Liver (tissue), 9 donors: ENCODE measurements around the gene SLC24A4. TPM values are rescaled to one million over a fixed set of nuclear protein-coding genes. Genes with fewer than 3 reads are reported as not detected.

ENCODE experiments used
- DNase-seq: peaks from one replicate; pipeline ENCODE4 v3.0.0-alpha.2; 2017; ENCODE audit warnings: low spot score
- H3K27ac ChIP-seq, 2 donors: one replicate each; pipeline ENCODE4 v1.7.0; 2013; ENCODE audit warnings: inconsistent platforms in 2 of 2, low read length in 2 of 2, control low read depth in 1 of 2, low read depth in 1 of 2, mild to moderate bottlenecking in 1 of 2
- H3K27me3 ChIP-seq, 4 donors: one replicate each; pipeline versions ENCODE4 v1.6.1 to v1.7.0; 2013; ENCODE audit warnings: low read length in 3 of 4, inconsistent platforms in 1 of 4, mild to moderate bottlenecking in 1 of 4, moderate library complexity in 1 of 4; ENCODE audit not compliant: control insufficient read depth in 4 of 4, insufficient read depth in 4 of 4
- H3K36me3 ChIP-seq, 4 donors: one replicate each; pipeline versions ENCODE4 v1.6.1 to v1.7.0; 2013; ENCODE audit warnings: low read length in 3 of 4, mild to moderate bottlenecking in 3 of 4, low read depth in 1 of 4, moderate library complexity in 1 of 4; ENCODE audit not compliant: control insufficient read depth in 4 of 4, insufficient read depth in 3 of 4
- H3K4me1 ChIP-seq, 4 donors: one replicate each; pipeline versions ENCODE4 v1.6.1 to v1.7.0; 2013; ENCODE audit warnings: low read length in 3 of 4, mild to moderate bottlenecking in 3 of 4, moderate library complexity in 1 of 4; ENCODE audit not compliant: control insufficient read depth in 4 of 4, insufficient read depth in 4 of 4
- H3K4me3 ChIP-seq, 3 donors: one replicate each; pipeline versions ENCODE4 v1.6.1 to v1.7.0; 2013; ENCODE audit warnings: low read length in 3 of 3, control low read depth in 1 of 3, low read depth in 1 of 3, mild to moderate bottlenecking in 1 of 3
- H3K9ac ChIP-seq, 2 donors: one replicate each; pipeline ENCODE4 v1.7.0; 2013; ENCODE audit warnings: low read length in 2 of 2, mild to moderate bottlenecking in 2 of 2, moderate library complexity in 2 of 2, control low read depth in 1 of 2, low read depth in 1 of 2
- H3K9me3 ChIP-seq, 4 donors: one replicate each; pipeline versions ENCODE4 v1.6.1 to v1.7.0; 2013; ENCODE audit warnings: low read length in 3 of 4; ENCODE audit not compliant: control insufficient read depth in 4 of 4
- ATF3 ChIP-seq: IDR thresholded peaks from 2 replicates; pipeline ENCODE4 v1.6.1; 2016; ENCODE audit warnings: antibody characterized with exemption
- CTCF ChIP-seq: fragments of 150-350 bp; IDR thresholded peaks from 2 replicates; pipeline ENCODE4 v1.5.1; 2017; ENCODE audit warnings: improper control_type of control experiment, low read depth, low read length; ENCODE audit not compliant: missing input control
- EGR1 ChIP-seq, 2 donors: IDR thresholded peaks; 2 replicates each; pipeline ENCODE4 v1.6.1; 2016 to 2018; ENCODE audit warnings: antibody characterized with exemption in 2 of 2, low read depth in 2 of 2
- FOXA1 ChIP-seq: IDR thresholded peaks from 2 replicates; pipeline ENCODE4 v1.6.1; 2016; ENCODE audit warnings: antibody characterized with exemption
- FOXA2 ChIP-seq: IDR thresholded peaks from 2 replicates; pipeline ENCODE4 v1.6.1; 2016; ENCODE audit warnings: antibody characterized with exemption
- GABPA ChIP-seq, 2 donors: IDR thresholded peaks in 1 of 2; conservative IDR thresholded peaks in 1 of 2; 2 replicates each; pipeline ENCODE4 v1.6.1; 2016; ENCODE audit warnings: antibody characterized with exemption in 2 of 2, mild to moderate bottlenecking in 1 of 2, moderate library complexity in 1 of 2
- HNF4A ChIP-seq, 2 donors: conservative IDR thresholded peaks; 2 replicates each; pipeline ENCODE4 v1.6.1; 2016; ENCODE audit warnings: antibody characterized with exemption in 2 of 2, mild to moderate bottlenecking in 2 of 2
- HNF4G ChIP-seq: IDR thresholded peaks from 2 replicates; pipeline ENCODE4 v1.6.1; 2016; ENCODE audit warnings: antibody characterized with exemption
- JUND ChIP-seq, 2 donors: IDR thresholded peaks; 2 replicates each; pipeline ENCODE4 v1.6.1; 2016; ENCODE audit warnings: antibody characterized with exemption in 2 of 2
- NR2F2 ChIP-seq: IDR thresholded peaks from 2 replicates; pipeline ENCODE4 v1.6.1; 2016; ENCODE audit warnings: antibody characterized with exemption
- RAD21 ChIP-seq, 2 donors: IDR thresholded peaks; 2 replicates each; pipeline ENCODE4 v1.6.1; 2016; ENCODE audit warnings: antibody characterized with exemption in 2 of 2, mild to moderate bottlenecking in 2 of 2
- RXRA ChIP-seq, 2 donors: IDR thresholded peaks; 2 replicates each; pipeline ENCODE4 v1.6.1; 2017 to 2018; ENCODE audit warnings: antibody characterized with exemption in 2 of 2, mild to moderate bottlenecking in 1 of 2
- SP1 ChIP-seq: IDR thresholded peaks from 2 replicates; pipeline ENCODE4 v1.6.1; 2018; ENCODE audit warnings: antibody characterized with exemption, mild to moderate bottlenecking
- TAF1 ChIP-seq: conservative IDR thresholded peaks from 2 replicates; pipeline ENCODE4 v1.6.1; 2016; ENCODE audit warnings: antibody characterized with exemption, mild to moderate bottlenecking
- YY1 ChIP-seq: IDR thresholded peaks from 2 replicates; pipeline ENCODE4 v1.6.1; 2016; ENCODE audit warnings: antibody characterized with exemption, mild to moderate bottlenecking
- WGBS: extraction: QIAGEN DNeasy Blood & Tissue Kit; methylation state at CpG from one replicate; pipeline ENCODE4 v1.1.7; 2013; 5-methylcytosine and 5-hydroxymethylcytosine counted together
- polyA plus RNA-seq, 2 donors: library from polyadenylated mRNA; stranded (reverse) in 1 of 2; unstranded in 1 of 2; fragments of 200-250 nt in 1 of 2; fragments of >200 nt in 1 of 2; fragmentation: Nextera tagmentation in 1 of 2; extraction: Ambion mirVana in 1 of 2; gene quantifications; one replicate each; pipeline versions ENCODE4 v1.2.1 to v1.2.3, GENCODE V29; 2013 to 2015
- total RNA-seq, 2 donors: library from RNA; depleted of rRNA; stranded (reverse); fragments of >200 nt; gene quantifications; one replicate each; pipeline ENCODE4 v1.2.3, GENCODE V29; 2014
- TF ChIP-seq, protein P1 (sequence below): IDR thresholded peaks from 2 replicates; pipeline ENCODE4 v1.6.1; 2016; ENCODE audit warnings: antibody characterized with exemption, mild to moderate bottlenecking
- TF ChIP-seq, protein P2 (sequence below): IDR thresholded peaks from 2 replicates; pipeline ENCODE4 v1.6.1; 2016; ENCODE audit warnings: antibody characterized with exemption
- donor health status: healthy.
- donor health status: healthy.
- donor health status: healthy.
- donor health status: healthy.
- donor health status: healthy.

SLC24A4 gene
- total and polyA plus RNA-seq, 4 donors, result 0.06 to 0.23 (median 0.12) TPM

DNA sequence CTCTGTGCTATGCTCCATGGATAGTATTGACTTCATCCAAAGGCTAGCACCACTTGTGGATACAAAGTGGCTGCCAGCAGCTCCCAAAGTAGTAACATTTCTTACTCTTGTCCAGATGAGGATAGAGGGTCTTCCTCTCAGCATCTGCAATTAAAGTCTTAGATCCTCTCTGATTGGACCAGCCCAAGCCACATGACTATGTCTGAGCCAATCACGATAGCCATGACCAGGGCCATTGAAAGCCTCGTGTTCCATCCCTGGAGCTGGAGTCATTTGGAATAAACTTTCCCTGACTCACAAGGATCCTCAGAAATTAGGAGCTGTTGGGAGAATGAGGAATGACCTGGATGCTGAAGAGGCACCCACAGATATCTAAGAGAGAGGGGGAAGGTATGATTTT is 28.5 kb upstream of the SLC24A4 start:
- H3K27me3 ChIP-seq, result peaks cover 0 to 12% (median 0%) of the 10 kb centered on the region in 4 donors
- no peak overlapping the region for H3K27ac ChIP-seq
- no peaks in the 10 kb centered on the region for H3K4me1 ChIP-seq
- DNase-seq, result no peak
- H3K9ac ChIP-seq, result no peak overlapping the region
- no peak overlapping the region for H3K4me3 ChIP-seq
- 68% methylated on average over 2 of the region's 2 CpGs for WGBS
- H3K36me3 ChIP-seq, result no peaks in the 10 kb centered on the region
- TF ChIP-seq FOXA1 (no peak), NR2F2 (no peak), GABPA (IDR thresholded peaks at IDR 0.05 in 1 of 2, conservative IDR thresholded peaks at IDR 0.05 in 1 of 2) (no peak), FOXA2 (no peak), TAF1 (no peak), YY1 (no peak), ATF3 (no peak), RXRA (IDR thresholded peaks at IDR 0.05) (no peak), RAD21 (IDR thresholded peaks at IDR 0.05) (no peak), HNF4A (conservative IDR thresholded peaks at IDR 0.05) (no peak), CTCF (no peak)
- TF ChIP-seq, protein P1, sequence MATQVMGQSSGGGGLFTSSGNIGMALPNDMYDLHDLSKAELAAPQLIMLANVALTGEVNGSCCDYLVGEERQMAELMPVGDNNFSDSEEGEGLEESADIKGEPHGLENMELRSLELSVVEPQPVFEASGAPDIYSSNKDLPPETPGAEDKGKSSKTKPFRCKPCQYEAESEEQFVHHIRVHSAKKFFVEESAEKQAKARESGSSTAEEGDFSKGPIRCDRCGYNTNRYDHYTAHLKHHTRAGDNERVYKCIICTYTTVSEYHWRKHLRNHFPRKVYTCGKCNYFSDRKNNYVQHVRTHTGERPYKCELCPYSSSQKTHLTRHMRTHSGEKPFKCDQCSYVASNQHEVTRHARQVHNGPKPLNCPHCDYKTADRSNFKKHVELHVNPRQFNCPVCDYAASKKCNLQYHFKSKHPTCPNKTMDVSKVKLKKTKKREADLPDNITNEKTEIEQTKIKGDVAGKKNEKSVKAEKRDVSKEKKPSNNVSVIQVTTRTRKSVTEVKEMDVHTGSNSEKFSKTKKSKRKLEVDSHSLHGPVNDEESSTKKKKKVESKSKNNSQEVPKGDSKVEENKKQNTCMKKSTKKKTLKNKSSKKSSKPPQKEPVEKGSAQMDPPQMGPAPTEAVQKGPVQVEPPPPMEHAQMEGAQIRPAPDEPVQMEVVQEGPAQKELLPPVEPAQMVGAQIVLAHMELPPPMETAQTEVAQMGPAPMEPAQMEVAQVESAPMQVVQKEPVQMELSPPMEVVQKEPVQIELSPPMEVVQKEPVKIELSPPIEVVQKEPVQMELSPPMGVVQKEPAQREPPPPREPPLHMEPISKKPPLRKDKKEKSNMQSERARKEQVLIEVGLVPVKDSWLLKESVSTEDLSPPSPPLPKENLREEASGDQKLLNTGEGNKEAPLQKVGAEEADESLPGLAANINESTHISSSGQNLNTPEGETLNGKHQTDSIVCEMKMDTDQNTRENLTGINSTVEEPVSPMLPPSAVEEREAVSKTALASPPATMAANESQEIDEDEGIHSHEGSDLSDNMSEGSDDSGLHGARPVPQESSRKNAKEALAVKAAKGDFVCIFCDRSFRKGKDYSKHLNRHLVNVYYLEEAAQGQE, result no peak
- TF ChIP-seq, protein P2, sequence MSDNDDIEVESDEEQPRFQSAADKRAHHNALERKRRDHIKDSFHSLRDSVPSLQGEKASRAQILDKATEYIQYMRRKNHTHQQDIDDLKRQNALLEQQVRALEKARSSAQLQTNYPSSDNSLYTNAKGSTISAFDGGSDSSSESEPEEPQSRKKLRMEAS, result no peak
- H3K9me3 ChIP-seq, result no peaks in the 10 kb centered on the region

DNA sequence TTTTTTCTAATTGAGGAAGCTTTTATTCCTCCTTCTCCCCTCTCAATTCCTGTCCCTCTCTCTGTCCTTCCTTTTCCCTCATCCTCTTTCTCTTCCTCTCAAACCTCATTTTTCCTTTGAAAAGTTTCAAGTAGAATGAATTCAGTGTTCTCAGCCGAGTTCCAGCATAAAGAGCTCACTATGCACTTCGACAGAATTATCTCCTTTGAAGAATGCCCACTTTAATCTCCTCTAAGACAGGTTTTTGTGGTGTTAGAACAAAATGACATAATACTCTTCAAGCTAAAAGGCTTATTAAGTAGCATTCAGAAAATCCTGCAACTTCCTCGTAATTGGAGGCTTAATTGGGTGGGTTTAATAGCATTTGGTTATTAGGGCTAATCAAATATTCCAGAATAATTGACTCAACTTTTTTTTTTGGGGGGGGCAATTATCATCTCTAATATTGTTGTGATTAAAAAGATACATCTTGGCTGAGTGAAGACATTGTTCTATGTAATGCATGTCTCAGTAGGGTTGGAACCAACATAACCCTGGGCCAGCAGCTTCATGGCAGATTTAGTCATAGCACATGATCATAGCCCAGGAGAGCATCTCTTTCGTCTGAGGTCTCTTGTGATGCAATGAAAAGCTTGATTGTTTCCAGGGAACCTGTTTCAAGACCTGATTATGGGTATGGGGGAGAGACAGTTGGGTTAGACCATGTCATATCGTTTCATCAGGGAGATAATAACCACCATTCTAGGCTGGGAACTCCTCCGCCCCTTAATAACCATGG is 25.0 kb upstream of the SLC24A4 start:
- Histone ChIP-seq H3K27ac (no peak overlapping the region), H3K9me3 (no peaks in the 10 kb centered on the region), H3K9ac (no peak overlapping the region), H3K4me3 (no peak overlapping the region), H3K27me3 (peaks cover 0 to 14% (median 0%) of the 10 kb centered on the region in 4 donors), H3K36me3 (no peaks in the 10 kb centered on the region), H3K4me1 (no peaks in the 10 kb centered on the region)
- 67% methylated on average over 6 of the region's 6 CpGs for WGBS
- no peak for DNase-seq
- no peak for TF ChIP-seq RXRA (IDR thresholded peaks at IDR 0.05)
- no peak for TF ChIP-seq FOXA2
- no peak for TF ChIP-seq GABPA (IDR thresholded peaks at IDR 0.05 in 1 of 2, conservative IDR thresholded peaks at IDR 0.05 in 1 of 2)
- TF ChIP-seq SP1, result no peak
- TF ChIP-seq EGR1 (IDR thresholded peaks at IDR 0.05; ENCODE audit: low read depth in 2 of 2), result no peak
- TF ChIP-seq JUND (IDR thresholded peaks at IDR 0.05), result no peak
- TF ChIP-seq TAF1, result no peak
- no peak for TF ChIP-seq RAD21 (IDR thresholded peaks at IDR 0.05)
- TF ChIP-seq FOXA1, result no peak
- TF ChIP-seq, protein P1, result no peak
- no peak for TF ChIP-seq CTCF
- TF ChIP-seq HNF4G, result no peak
